Left lung (tissue), 10 donors: ENCODE measurements around the gene FAIM2. TPM values are rescaled to one million over a fixed set of nuclear protein-coding genes. Genes with fewer than 3 reads are reported as not detected.

ENCODE experiments used
- ATAC-seq: fragments of 200-7000 bp; cut with Tn5 transposase; one replicate; pipeline ENCODE4 v1.9.1; 2020; ENCODE audit warnings: moderate library complexity
- DNase-seq, 4 donors: peaks; one replicate each; pipeline ENCODE4 v3.0.0-alpha.2; 2013 to 2020
- H3K27ac ChIP-seq, 2 donors: fragments of 200-600 bp; sonication (generic) in 1 of 2; one replicate each; pipeline versions ENCODE4 v1.5.0 to v1.8.0; 2020 to 2021
- H3K27me3 ChIP-seq, 2 donors: fragments of 200-600 bp; sonication (generic) in 1 of 2; one replicate each; pipeline versions ENCODE4 v1.5.0 to v1.8.0; 2020 to 2021
- H3K36me3 ChIP-seq, 2 donors: fragments of 200-600 bp; sonication (generic) in 1 of 2; one replicate each; pipeline versions ENCODE4 v1.5.0 to v1.8.0; 2020 to 2021
- H3K4me1 ChIP-seq, 2 donors: fragments of 200-600 bp; one replicate each; pipeline ENCODE4 v1.8.0; 2021
- H3K4me3 ChIP-seq, 2 donors: fragments of 200-600 bp; sonication (generic) in 1 of 2; one replicate each; pipeline versions ENCODE4 v1.5.0 to v1.8.0; 2020 to 2021; ENCODE audit warnings: mild to moderate bottlenecking in 1 of 2
- H3K9me3 ChIP-seq, 2 donors: fragments of 200-600 bp; sonication (generic) in 1 of 2; one replicate each; pipeline versions ENCODE4 v1.5.0 to v1.8.0; 2020 to 2021
- CTCF ChIP-seq, 2 donors: fragments of 200-600 bp; sonication (generic) in 1 of 2; IDR thresholded peaks; one replicate each; pipeline versions ENCODE4 v1.5.0 to v1.8.0; 2021; ENCODE audit warnings: antibody characterized with exemption in 2 of 2
- intact Hi-C, 2 donors: fragments of 100-400 bp; cut with DNase I; formaldehyde crosslinking; loops; one replicate each; pipeline versions ENCODE4 v1.11.2 to v1.14.2; 2022
- polyA plus RNA-seq, 6 donors: library from polyadenylated mRNA; unstranded; fragments of 120-200 nt; gene quantifications; one replicate each; pipeline ENCODE4 v1.2.1, GENCODE V29; 2013; ENCODE audit not compliant: insufficient read length in 6 of 6
- total RNA-seq, 2 donors: library from RNA; stranded (reverse); fragmentation: NEBNext Ultra II Directional; extraction: Animal tissue kit (Norgen Biotek cat#: 25700); gene quantifications; one replicate each; pipeline ENCODE4 v1.2.1, GENCODE V29; 2021
- donor health status: DM: no; HTN: yes; CAD: no.
- donor health status: DM: no; HTN: no; CAD: no.

FAIM2 gene
- total and polyA plus RNA-seq, 8 donors: 0.27 to 1.8 (median 0.70) TPM

GRCh38 chr12:49831717-49832116 is 72.0 kb downstream of the FAIM2 start:
- no peak for ATAC-seq
- Histone ChIP-seq H3K36me3 (no peaks in the 10 kb centered on the region), H3K4me1 (peaks cover 6 to 18% of the 10 kb centered on the region in 2 donors), H3K27me3 (no peaks in the 10 kb centered on the region), H3K4me3 (no peak overlapping the region), H3K9me3 (no peaks in the 10 kb centered on the region), H3K27ac (no peak overlapping the region)
- TF ChIP-seq CTCF (IDR thresholded peaks at IDR 0.05): no peak
- DNase-seq: no peak
- intact Hi-C loops: no loop called here

- H3K27me3 ChIP-seq: no peaks in the 10 kb centered on the region
- peaks cover 32 to 50% of the 10 kb centered on the region in 2 donors for H3K4me1 ChIP-seq
- TF ChIP-seq CTCF (IDR thresholded peaks at IDR 0.05): no peak
- H3K27ac ChIP-seq: peak within 1 kb of the TSS; percentile 79 to 83
- no peaks in the 10 kb centered on the region for H3K9me3 ChIP-seq
- ATAC-seq: peak; percentile 96
- H3K36me3 ChIP-seq: no peaks in the 10 kb centered on the region
- peak; percentile 96 to 99 (median 98) for DNase-seq
- peak within 1 kb of the TSS; percentile 88 to 92 for H3K4me3 ChIP-seq
- intact Hi-C loops: no loop called here
Measured at GRCh38 chr12:49828133-49829091, 75.3 kb downstream of the FAIM2 start, which contains the start of gene NCKAP5L. TSS of gene NCKAP5L (minus strand) at chr12:49828413. CDS start at chr12:49804044, 24,369 bp downstream.

GRCh38 chr12:49827401-49828099 is 76.2 kb downstream of the FAIM2 start:
- DNase-seq (peak; percentile 64 to 92 (median 76)), ATAC-seq (peak; percentile 73)
- Histone ChIP-seq H3K9me3 (no peaks in the 10 kb centered on the region), H3K36me3 (peaks cover 0 to under 1% of the 10 kb centered on the region in 2 donors), H3K4me1 (peaks cover 32 to 59% of the 10 kb centered on the region in 2 donors), H3K27ac (peak overlapping the region; percentile 79 to 83), H3K4me3 (peak overlapping the region; percentile 88 to 92), H3K27me3 (no peaks in the 10 kb centered on the region)
- intact Hi-C loops: no loop called here
- TF ChIP-seq CTCF (IDR thresholded peaks at IDR 0.05): no peak

- H3K4me3 ChIP-seq: peak overlapping the region; percentile 88 to 92
- H3K27me3 ChIP-seq: no peaks in the 10 kb centered on the region
- peaks cover 32 to 62% of the 10 kb centered on the region in 2 donors for H3K4me1 ChIP-seq
- peaks cover 0 to 5% of the 10 kb centered on the region in 2 donors for H3K36me3 ChIP-seq
- no peaks in the 10 kb centered on the region for H3K9me3 ChIP-seq
- DNase-seq: no peak
- peak overlapping the region; percentile 79 to 83 for H3K27ac ChIP-seq
- intact Hi-C loops: no loop called here
- TF ChIP-seq CTCF (IDR thresholded peaks at IDR 0.05): no peak
- no peak for ATAC-seq
Measured at GRCh38 chr12:49827051-49827400, 76.7 kb downstream of the FAIM2 start.

- H3K4me3 ChIP-seq: peak overlapping the region in 1 of 2 donors; percentile 92
- no peak for TF ChIP-seq CTCF (IDR thresholded peaks at IDR 0.05)
- H3K9me3 ChIP-seq: no peaks in the 10 kb centered on the region
- no peaks in the 10 kb centered on the region for H3K27me3 ChIP-seq
- peaks cover 0 to 8% of the 10 kb centered on the region in 2 donors for H3K36me3 ChIP-seq
- intact Hi-C loops: no loop called here
- DNase-seq (peak in 1 of 4 donors; percentile 52), ATAC-seq (no peak)
- peaks cover 37 to 72% of the 10 kb centered on the region in 2 donors for H3K4me1 ChIP-seq
- peak overlapping the region; percentile 26 to 88 for H3K27ac ChIP-seq
Measured at GRCh38 chr12:49825971-49826421, 77.7 kb downstream of the FAIM2 start.
